AG04450 (cell line): ENCODE results near the gene SPRTN. TPM values are rescaled to one million over a fixed set of nuclear protein-coding genes. Genes with fewer than 3 reads are reported as not detected.

Source experiments
- CTCF ChIA-PET: fragments of 300-600, 350-600 bp; formaldehyde crosslinking; extraction: SDS; loops from one replicate; lab custom pipeline; 2022; ENCODE audit warnings: antibody characterized with exemption, inconsistent platforms; lab: Charles Lee
- POLR2A ChIA-PET: fragments of 350-600 bp; formaldehyde crosslinking; extraction: SDS; loops from one replicate; lab custom pipeline; 2021; ENCODE audit warnings: antibody characterized with exemption, inconsistent platforms; lab: Yijun Ruan, JAX
- DNase-seq: peaks from one replicate; pipeline ENCODE4 v3.0.0-alpha.2; 2011; ENCODE audit warnings: low read depth, low spot score
- H3K27ac ChIP-seq: one replicate; pipeline ENCODE4 v1.5.1; 2012; ENCODE audit warnings: low read depth, low read length, control low read depth
- H3K27me3 ChIP-seq: one replicate; pipeline ENCODE4 v1.6.0; 2012; ENCODE audit warnings: low read length; ENCODE audit not compliant: control insufficient read depth, insufficient read depth
- H3K4me3 ChIP-seq: 2 replicates; pipeline ENCODE4 v1.5.1; 2011; ENCODE audit warnings: mild to moderate bottlenecking, low read depth, low read length, control low read depth
- H3K9me3 ChIP-seq: 2 replicates; pipeline ENCODE4 v1.5.1; 2012; ENCODE audit warnings: low read length; ENCODE audit not compliant: control insufficient read depth, insufficient read depth
- CTCF ChIP-seq: IDR thresholded peaks from 2 replicates; pipeline ENCODE4 v1.5.1; 2011; ENCODE audit warnings: low read depth, low read length, control low read depth, inconsistent platforms
- polyA plus RNA-seq: library from polyadenylated mRNA; depleted of rRNA; stranded (reverse); fragments of >200 nt; gene quantifications from 2 replicates; pipeline ENCODE4 v1.2.3, GENCODE V29; 2011

The SPRTN gene
- polyA plus RNA-seq, 1 experiment, result 12.6 TPM

- POLR2A ChIA-PET, result no interaction called here
- CTCF ChIA-PET, result interaction anchor here (0.6 kb wide), 1 partner anchor 46 kb away, joined by 3 read pairs; no protein-coding TSS in a partner anchor
- Histone ChIP-seq H3K27me3 (no peaks in the 10 kb centered on the region), H3K9me3 (no peaks in the 10 kb centered on the region), H3K27ac (no peak overlapping the region), H3K4me3 (no peak overlapping the region)
- TF ChIP-seq CTCF, result no peak; the same call in 1 of the 2 replicates
- no peak for DNase-seq
These were observed 31.2 kb downstream of the SPRTN start for GRCh38 chr1:231369282-231369681.

- TF ChIP-seq CTCF, result no peak
- Histone ChIP-seq H3K27me3 (no peaks in the 10 kb centered on the region), H3K4me3 (no peak overlapping the region), H3K27ac (no peak overlapping the region), H3K9me3 (no peaks in the 10 kb centered on the region)
- ChIA-PET POLR2A (no interaction called here), CTCF (no interaction called here)
- DNase-seq, result no peak
These were observed 34.4 kb downstream of the SPRTN start for GRCh38 chr1:231372501-231372900.

GRCh38 chr1:231374394-231374793, 36.3 kb downstream of the SPRTN start:
- TF ChIP-seq CTCF, result no peak
- H3K4me3 ChIP-seq, result no peak overlapping the region
- no peak overlapping the region for H3K27ac ChIP-seq
- H3K9me3 ChIP-seq, result no peaks in the 10 kb centered on the region
- DNase-seq, result no peak
- no peaks in the 10 kb centered on the region for H3K27me3 ChIP-seq
- ChIA-PET CTCF (interaction anchor here (0.8 to 1.7 kb wide), 4 partner anchors 14 to 216 kb away, joined by 3 to 6 read pairs (median 4); no protein-coding TSS in a partner anchor), POLR2A (no interaction called here)

GRCh38 chr1:231376101-231376500, 38.0 kb downstream of the SPRTN start:
- CTCF ChIA-PET, result no interaction called here
- TF ChIP-seq CTCF, result no peak
- POLR2A ChIA-PET, result no interaction called here
- H3K27me3 ChIP-seq, result no peaks in the 10 kb centered on the region
- H3K27ac ChIP-seq, result no peak overlapping the region
- no peak overlapping the region for H3K4me3 ChIP-seq
- H3K9me3 ChIP-seq, result no peaks in the 10 kb centered on the region
- no peak for DNase-seq

GRCh38 chr1:231376875-231377549, 38.9 kb downstream of the SPRTN start:
- ChIA-PET POLR2A (no interaction called here), CTCF (interaction anchor here (0.6 kb wide), 1 partner anchor 208 kb away, joined by 4 read pairs; no protein-coding TSS in a partner anchor)
- Histone ChIP-seq H3K27me3 (no peaks in the 10 kb centered on the region), H3K27ac (no peak overlapping the region), H3K4me3 (no peak overlapping the region), H3K9me3 (no peaks in the 10 kb centered on the region)
- no peak for DNase-seq
- TF ChIP-seq CTCF, result no peak
